Measurements from ENCODE around the gene HEATR9. TPM values are rescaled to one million over a fixed set of nuclear protein-coding genes. Genes with fewer than 3 reads are reported as not detected.

The HEATR9 gene
- not detected for total RNA-seq
- long read RNA-seq = 0 reads

- Histone ChIP-seq H3K27me3 (no peaks in the 10 kb centered on the region), H3K27ac (no peak within 1 kb of the TSS), H3K4me1 (no peaks in the 10 kb centered on the region), H3K9me3 (no peaks in the 10 kb centered on the region), H3K36me3 (no peaks in the 10 kb centered on the region), H3K4me3 (no peak within 1 kb of the TSS)
- TF ChIP-seq, protein P1, sequence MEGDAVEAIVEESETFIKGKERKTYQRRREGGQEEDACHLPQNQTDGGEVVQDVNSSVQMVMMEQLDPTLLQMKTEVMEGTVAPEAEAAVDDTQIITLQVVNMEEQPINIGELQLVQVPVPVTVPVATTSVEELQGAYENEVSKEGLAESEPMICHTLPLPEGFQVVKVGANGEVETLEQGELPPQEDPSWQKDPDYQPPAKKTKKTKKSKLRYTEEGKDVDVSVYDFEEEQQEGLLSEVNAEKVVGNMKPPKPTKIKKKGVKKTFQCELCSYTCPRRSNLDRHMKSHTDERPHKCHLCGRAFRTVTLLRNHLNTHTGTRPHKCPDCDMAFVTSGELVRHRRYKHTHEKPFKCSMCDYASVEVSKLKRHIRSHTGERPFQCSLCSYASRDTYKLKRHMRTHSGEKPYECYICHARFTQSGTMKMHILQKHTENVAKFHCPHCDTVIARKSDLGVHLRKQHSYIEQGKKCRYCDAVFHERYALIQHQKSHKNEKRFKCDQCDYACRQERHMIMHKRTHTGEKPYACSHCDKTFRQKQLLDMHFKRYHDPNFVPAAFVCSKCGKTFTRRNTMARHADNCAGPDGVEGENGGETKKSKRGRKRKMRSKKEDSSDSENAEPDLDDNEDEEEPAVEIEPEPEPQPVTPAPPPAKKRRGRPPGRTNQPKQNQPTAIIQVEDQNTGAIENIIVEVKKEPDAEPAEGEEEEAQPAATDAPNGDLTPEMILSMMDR (IDR thresholded peaks at IDR 0.05) = no peak
- no peak for TF ChIP-seq POLR2A (IDR thresholded peaks at IDR 0.05)
- 63% methylated on average over 1 of the region's 3 CpGs for WGBS (ENCODE audit: insufficient coverage, low coverage, low lambda C conversion rate, missing lambda C conversion rate)
- ATAC-seq (no peak), DNase-seq (no peak)
- intact Hi-C loops (cut with DNase I) = no loop called here
Observed at GRCh38 chr17:35868737-35869136, at the start of gene HEATR9. Gene HEATR9, minus strand, starts transcription at chr17:35868891. Its CDS starts 149 bp downstream, at chr17:35868742.

DNA sequence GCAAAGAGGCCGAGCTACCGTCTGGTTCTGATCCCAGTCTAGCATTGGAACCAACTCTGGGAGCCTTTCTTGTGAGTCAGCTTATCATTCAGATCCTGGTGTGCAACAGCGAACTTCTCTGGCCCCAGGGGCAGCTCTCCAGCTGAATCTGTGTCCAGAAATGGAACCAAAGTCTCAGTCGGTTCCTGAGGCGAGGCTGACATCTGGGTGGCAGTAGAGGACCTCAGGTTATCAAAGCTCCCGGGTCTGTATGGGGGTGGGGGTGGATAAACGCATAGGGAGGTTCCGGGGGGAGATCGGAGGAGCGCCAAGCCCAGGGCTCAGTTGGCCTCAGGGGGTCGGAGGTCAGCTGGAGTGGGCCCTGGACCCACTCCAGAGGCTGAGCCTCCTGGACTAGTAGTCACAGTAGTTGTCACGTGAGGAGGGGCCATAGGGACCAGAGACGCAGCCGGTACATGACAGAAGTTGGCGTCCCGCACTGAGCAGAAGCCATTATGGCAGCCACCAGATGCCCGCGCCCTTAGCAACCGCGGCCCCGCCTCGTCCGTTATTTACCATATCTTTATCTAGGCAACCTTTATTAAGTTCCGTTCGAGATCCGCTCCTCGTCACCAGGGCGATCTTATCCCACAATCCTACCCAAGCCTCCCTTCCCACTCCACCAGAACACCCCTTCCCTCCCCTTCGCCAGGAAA, 49.0 kb upstream of the HEATR9 start:
- Histone ChIP-seq H3K36me3 (no peaks in the 10 kb centered on the region), H3K4me1 (peaks cover 0 to 40% (median 9%) of the 10 kb centered on the region in 4 donors), H3K27me3 (no peaks in the 10 kb centered on the region), H3K4me3 (no peak overlapping the region), H3K9me3 (no peaks in the 10 kb centered on the region), H3K27ac (no peak overlapping the region)
- TF ChIP-seq POLR2A (IDR thresholded peaks at IDR 0.05) = no peak
- TF ChIP-seq, protein P1 (IDR thresholded peaks at IDR 0.05) = no peak
- ATAC-seq = no peak
- intact Hi-C loops (cut with DNase I) = no loop called here
- no peak for DNase-seq
- WGBS (ENCODE audit: insufficient coverage, low coverage, low lambda C conversion rate, missing lambda C conversion rate) = 96% methylated on average over 17 of the region's 29 CpGs

DNA sequence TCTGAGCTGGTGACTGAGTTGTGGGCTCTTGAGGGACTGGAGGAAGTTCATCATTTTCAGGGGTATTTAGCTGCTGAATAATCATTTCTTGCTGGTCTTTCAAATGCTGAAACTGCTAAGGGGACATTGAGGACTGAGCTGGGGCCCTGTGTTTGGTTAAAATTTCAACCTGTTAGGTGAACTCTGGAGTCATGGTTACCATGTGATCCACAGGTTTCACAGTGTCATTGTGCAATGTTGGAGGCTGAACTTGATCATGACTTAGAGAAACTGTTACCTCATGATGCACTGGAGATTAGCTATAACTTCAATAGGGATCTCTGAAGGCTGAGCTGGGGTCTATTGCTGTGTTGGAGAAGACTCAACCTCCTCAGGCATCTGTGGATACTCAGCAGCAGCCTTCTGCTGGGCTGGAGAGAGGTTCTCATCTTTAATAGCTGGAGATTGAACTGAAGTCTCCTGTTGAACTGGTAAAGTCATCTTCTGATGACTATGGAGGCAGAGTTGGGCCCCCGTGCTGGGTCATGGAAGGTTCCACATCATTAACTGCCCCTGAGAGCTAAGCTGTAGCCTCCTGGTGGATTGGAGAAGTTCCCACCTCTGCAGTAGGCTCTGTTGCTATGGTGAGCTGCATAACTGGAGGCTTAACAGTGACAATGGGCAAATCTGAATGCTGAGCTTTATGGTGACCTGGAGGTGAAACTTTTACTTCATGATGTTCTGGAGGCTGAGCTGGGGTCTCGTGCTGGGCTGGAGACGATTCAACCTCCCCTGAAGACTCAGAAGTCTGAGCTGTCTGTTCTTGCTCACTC, 46.7 kb upstream of the HEATR9 start:
- Histone ChIP-seq H3K4me1 (peaks cover 0 to 47% (median 11%) of the 10 kb centered on the region in 4 donors), H3K36me3 (no peaks in the 10 kb centered on the region), H3K27ac (peak overlapping the region; percentile 43 to 77 (median 49)), H3K9me3 (no peaks in the 10 kb centered on the region), H3K27me3 (no peaks in the 10 kb centered on the region), H3K4me3 (no peak overlapping the region)
- intact Hi-C loops (cut with DNase I) = no loop called here
- whole genome bisulfite sequencing (ENCODE audit: insufficient coverage, low coverage, low lambda C conversion rate, missing lambda C conversion rate) = 70% methylated on average over 2 of the region's 3 CpGs
- ATAC-seq (peak; percentile 74 to 83 (median 80)), DNase-seq (peak in 1 of 3 donors; percentile 73)
- no peak for TF ChIP-seq POLR2A (IDR thresholded peaks at IDR 0.05)
- TF ChIP-seq, protein P1 (IDR thresholded peaks at IDR 0.05) = no peak

GRCh38 chr17:35914354-35914753, 45.7 kb upstream of the HEATR9 start:
- Histone ChIP-seq H3K27me3 (no peaks in the 10 kb centered on the region), H3K36me3 (no peaks in the 10 kb centered on the region), H3K4me3 (no peak overlapping the region), H3K4me1 (peaks cover 0 to 47% (median 11%) of the 10 kb centered on the region in 4 donors), H3K27ac (peak overlapping the region in 2 of 3 donors; percentile 49 to 77), H3K9me3 (no peaks in the 10 kb centered on the region)
- TF ChIP-seq POLR2A (IDR thresholded peaks at IDR 0.05) = no peak
- TF ChIP-seq, protein P1 (IDR thresholded peaks at IDR 0.05) = no peak
- DNase-seq (no peak), ATAC-seq (peak in 1 of 4 donors; percentile 28)
- intact Hi-C loops (cut with DNase I) = no loop called here
- no CpG with 5 or more reads among the region's 1 CpG for WGBS (ENCODE audit: insufficient coverage, low coverage, low lambda C conversion rate, missing lambda C conversion rate)
